Heart right ventricle (tissue), 16 donors: Measurements from ENCODE around the gene ARID4B. TPM values are rescaled to one million over a fixed set of nuclear protein-coding genes. Genes with fewer than 3 reads are reported as not detected.

Source experiments
- ATAC-seq, 8 donors: fragments of 200-7000 bp; cut with Tn5 transposase; one replicate each; pipeline ENCODE4 v1.9.1; 2020; ENCODE audit warnings: mild to moderate bottlenecking in 8 of 8, moderate library complexity in 8 of 8, moderate number of reproducible peaks in 1 of 8
- DNase-seq, 2 donors: peaks; one replicate each; pipeline ENCODE4 v3.0.0-alpha.2; 2020
- H3K27ac ChIP-seq, 10 donors: fragments of 200-600 bp; sonication (generic) in 2 of 10; one replicate each; pipeline versions ENCODE4 v1.5.0 to v1.8.0; 2020 to 2022; ENCODE audit warnings: mild to moderate bottlenecking in 3 of 10
- H3K27me3 ChIP-seq, 7 donors: fragments of 200-600 bp; one replicate each; pipeline ENCODE4 v1.8.0; 2021 to 2022; ENCODE audit warnings: mild to moderate bottlenecking in 2 of 7
- H3K36me3 ChIP-seq, 9 donors: fragments of 200-600 bp; sonication (generic) in 1 of 9; one replicate each; pipeline versions ENCODE4 v1.5.0 to v1.8.0; 2020 to 2022; ENCODE audit warnings: mild to moderate bottlenecking in 2 of 9
- H3K4me1 ChIP-seq, 9 donors: fragments of 200-600 bp; sonication (generic) in 1 of 9; one replicate each; pipeline versions ENCODE4 v1.5.0 to v1.8.0; 2020 to 2022; ENCODE audit warnings: mild to moderate bottlenecking in 4 of 9
- H3K4me3 ChIP-seq, 10 donors: fragments of 200-600 bp; sonication (generic) in 2 of 10; one replicate each; pipeline versions ENCODE4 v1.5.0 to v1.8.0; 2020 to 2022; ENCODE audit warnings: mild to moderate bottlenecking in 7 of 10, moderate library complexity in 2 of 10
- H3K9me3 ChIP-seq, 11 donors: fragments of 200-600 bp in 10 of 11; sonication (generic) in 2 of 11; one replicate each; pipeline versions ENCODE4 v1.5.0 to v1.8.0; 2013 to 2022; ENCODE audit warnings: mild to moderate bottlenecking in 2 of 11, control low read depth in 1 of 11, moderate library complexity in 1 of 11
- WGBS, 2 donors: extraction: QIAGEN DNeasy Blood & Tissue Kit; methylation state at CpG; one replicate each; pipeline ENCODE4 v1.1.7; 2013; ENCODE audit warnings: inconsistent platforms in 1 of 2; 5-methylcytosine and 5-hydroxymethylcytosine counted together
- intact Hi-C, 10 donors: fragments of 100-400 bp; cut with DNase I; formaldehyde crosslinking; loops; one replicate each; pipeline versions ENCODE4 v1.11.1 to v1.14.2; 2022
- long read RNA-seq, 3 donors: library from polyadenylated mRNA; unstranded; transcript quantifications; one replicate each; pipeline ENCODE4 v2.0.0, GENCODE V29; 2020 to 2021
- polyA plus RNA-seq, 2 donors: library from polyadenylated mRNA; stranded (reverse); fragments of 200-250 nt; gene quantifications; one replicate each; pipeline ENCODE4 v1.2.3, GENCODE V29; 2013
- total RNA-seq, 10 donors: library from RNA; stranded (reverse); fragmentation: NEBNext Ultra II Directional in 3 of 10; extraction: Animal tissue kit (Norgen Biotek cat#: 25700) in 3 of 10; gene quantifications; one replicate each; pipeline versions ENCODE4 v1.2.1 to v1.2.4, GENCODE V29; 2021 to 2023
- TF ChIP-seq, protein P1 (sequence below), 9 donors: fragments of 200-600 bp; sonication (generic) in 2 of 9; IDR thresholded peaks; one replicate each; pipeline versions ENCODE4 v1.5.0 to v1.8.0; 2021 to 2022; ENCODE audit warnings: antibody characterized with exemption in 9 of 9, mild to moderate bottlenecking in 5 of 9, moderate library complexity in 1 of 9
- donor health status: Arrhythmogenic right ventricular cardiomyopathy.
- donor health status: ischemic (EF 13 %, LVEDD 7.1; RV severe dilation, severe dysfunction).
- donor health status: healthy with polysubstance abuse.
- donor health status: DM: no; HTN: yes; CAD: no.
- donor health status: DM: no; HTN: no; CAD: no.
- donor health status: ischemic (EF 25% LVEDD 6.9; RV normal size, moderate dysfunction).
- donor health status: ischemic (EF 25% LVEDD 5.7; RV mildly dilated, moderate dysfunction).
- donor health status: healthy.
- donor health status: DM: yes; HTN: yes; CAD: no.
- donor health status: Ischemic cardiomyopathy.
- donor health status: ischemic (EF 35%, LVEDD 5.7; RV mildly dilated, moderate dysfunction).
- donor health status: nonischemic (EF 11% LVEDD 7.7; RV severe dilation, severe dysfunction).
- donor health status: DM: yes; HTN: yes; CAD: no.
- donor health status: PGD.
- donor health status: ischemic (EF 29% LVEDD 5.4; RV normal size, mild dysfunction).
- donor health status: nonischemic (EF 23%, LVEDD 6.1; RV moderate dilation, normal function).

The ARID4B gene, protein sequence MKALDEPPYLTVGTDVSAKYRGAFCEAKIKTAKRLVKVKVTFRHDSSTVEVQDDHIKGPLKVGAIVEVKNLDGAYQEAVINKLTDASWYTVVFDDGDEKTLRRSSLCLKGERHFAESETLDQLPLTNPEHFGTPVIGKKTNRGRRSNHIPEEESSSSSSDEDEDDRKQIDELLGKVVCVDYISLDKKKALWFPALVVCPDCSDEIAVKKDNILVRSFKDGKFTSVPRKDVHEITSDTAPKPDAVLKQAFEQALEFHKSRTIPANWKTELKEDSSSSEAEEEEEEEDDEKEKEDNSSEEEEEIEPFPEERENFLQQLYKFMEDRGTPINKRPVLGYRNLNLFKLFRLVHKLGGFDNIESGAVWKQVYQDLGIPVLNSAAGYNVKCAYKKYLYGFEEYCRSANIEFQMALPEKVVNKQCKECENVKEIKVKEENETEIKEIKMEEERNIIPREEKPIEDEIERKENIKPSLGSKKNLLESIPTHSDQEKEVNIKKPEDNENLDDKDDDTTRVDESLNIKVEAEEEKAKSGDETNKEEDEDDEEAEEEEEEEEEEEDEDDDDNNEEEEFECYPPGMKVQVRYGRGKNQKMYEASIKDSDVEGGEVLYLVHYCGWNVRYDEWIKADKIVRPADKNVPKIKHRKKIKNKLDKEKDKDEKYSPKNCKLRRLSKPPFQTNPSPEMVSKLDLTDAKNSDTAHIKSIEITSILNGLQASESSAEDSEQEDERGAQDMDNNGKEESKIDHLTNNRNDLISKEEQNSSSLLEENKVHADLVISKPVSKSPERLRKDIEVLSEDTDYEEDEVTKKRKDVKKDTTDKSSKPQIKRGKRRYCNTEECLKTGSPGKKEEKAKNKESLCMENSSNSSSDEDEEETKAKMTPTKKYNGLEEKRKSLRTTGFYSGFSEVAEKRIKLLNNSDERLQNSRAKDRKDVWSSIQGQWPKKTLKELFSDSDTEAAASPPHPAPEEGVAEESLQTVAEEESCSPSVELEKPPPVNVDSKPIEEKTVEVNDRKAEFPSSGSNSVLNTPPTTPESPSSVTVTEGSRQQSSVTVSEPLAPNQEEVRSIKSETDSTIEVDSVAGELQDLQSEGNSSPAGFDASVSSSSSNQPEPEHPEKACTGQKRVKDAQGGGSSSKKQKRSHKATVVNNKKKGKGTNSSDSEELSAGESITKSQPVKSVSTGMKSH (N-terminal part only)
- 10 to 100 TPM; 12.2 to 21.5 (median 15.5) TPM for total RNA-seq
- polyA plus RNA-seq: 10 to 100 TPM in 1 of 2 donors, 1 to 10 TPM in 1; 4.8 to 17.8 TPM
- long read RNA-seq, donor 1, partial matches to known transcripts: 18 of 25 reads
- long read RNA-seq, donor 1, other reads (novel, unspliced or antisense): 3 of 25 reads
- long read RNA-seq, donor 2, partial matches to known transcripts: 19 of 22 reads
- long read RNA-seq, donor 2, other reads (novel, unspliced or antisense): 2 of 22 reads
- long read RNA-seq, donor 3, partial matches to known transcripts: 23 of 24 reads
- long read RNA-seq, donor 3, other reads (novel, unspliced or antisense): 0 of 24 reads

DNA sequence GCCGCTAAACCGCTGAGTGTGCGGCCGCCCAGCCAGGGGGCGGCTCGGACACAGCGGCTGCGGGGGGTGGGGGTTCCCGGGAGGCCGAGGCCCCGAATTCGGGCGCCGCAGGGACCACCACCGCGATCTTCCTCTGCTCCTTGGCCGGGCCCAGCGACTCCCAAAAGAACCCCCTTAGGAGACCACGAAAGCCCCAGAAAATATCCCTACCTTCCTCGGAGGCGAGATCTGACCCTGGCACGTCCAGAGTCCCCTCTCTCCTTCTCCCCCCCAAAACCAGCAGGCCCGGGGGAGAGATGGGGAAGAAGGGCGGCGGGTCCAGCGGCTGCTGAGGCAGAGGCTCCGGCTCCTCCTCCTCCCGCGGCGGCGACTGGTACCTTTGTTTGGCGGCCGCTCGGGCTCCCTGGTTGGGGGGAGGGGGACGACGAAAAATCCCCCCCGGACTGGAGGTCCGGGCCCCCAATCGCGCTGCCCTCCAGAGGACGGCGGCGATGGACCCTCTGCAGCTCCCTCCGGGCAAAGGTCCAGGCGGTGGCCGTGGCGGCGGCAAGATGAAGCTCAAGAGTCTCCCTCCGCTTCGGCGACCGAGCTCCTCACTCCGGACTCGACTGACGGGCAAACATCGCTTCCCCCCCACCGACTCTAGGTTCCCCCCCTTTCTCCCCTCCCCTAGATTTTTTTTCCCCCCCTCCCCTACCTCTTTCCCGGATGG lies at the start of gene ARID4B:
TSS of gene ARID4B (minus strand) at position 621 of the 712 bp plus-strand sequence. CDS start 1,260 bp downstream, outside the sequence.
- TF ChIP-seq, protein P1, sequence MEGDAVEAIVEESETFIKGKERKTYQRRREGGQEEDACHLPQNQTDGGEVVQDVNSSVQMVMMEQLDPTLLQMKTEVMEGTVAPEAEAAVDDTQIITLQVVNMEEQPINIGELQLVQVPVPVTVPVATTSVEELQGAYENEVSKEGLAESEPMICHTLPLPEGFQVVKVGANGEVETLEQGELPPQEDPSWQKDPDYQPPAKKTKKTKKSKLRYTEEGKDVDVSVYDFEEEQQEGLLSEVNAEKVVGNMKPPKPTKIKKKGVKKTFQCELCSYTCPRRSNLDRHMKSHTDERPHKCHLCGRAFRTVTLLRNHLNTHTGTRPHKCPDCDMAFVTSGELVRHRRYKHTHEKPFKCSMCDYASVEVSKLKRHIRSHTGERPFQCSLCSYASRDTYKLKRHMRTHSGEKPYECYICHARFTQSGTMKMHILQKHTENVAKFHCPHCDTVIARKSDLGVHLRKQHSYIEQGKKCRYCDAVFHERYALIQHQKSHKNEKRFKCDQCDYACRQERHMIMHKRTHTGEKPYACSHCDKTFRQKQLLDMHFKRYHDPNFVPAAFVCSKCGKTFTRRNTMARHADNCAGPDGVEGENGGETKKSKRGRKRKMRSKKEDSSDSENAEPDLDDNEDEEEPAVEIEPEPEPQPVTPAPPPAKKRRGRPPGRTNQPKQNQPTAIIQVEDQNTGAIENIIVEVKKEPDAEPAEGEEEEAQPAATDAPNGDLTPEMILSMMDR (IDR thresholded peaks at IDR 0.05): no peak
- DNase-seq (peak in 1 of 2 donors; percentile 77), ATAC-seq (peak; percentile 1 to 38 (median 11))
- Histone ChIP-seq H3K4me3 (peak within 1 kb of the TSS; percentile 81 to 97 (median 94)), H3K36me3 (peaks cover 0 to 8% (median 0%) of the 10 kb centered on the region in 9 donors), H3K27me3 (no peaks in the 10 kb centered on the region), H3K9me3 (no peaks in the 10 kb centered on the region), H3K27ac (peak within 1 kb of the TSS; percentile 90 to 99 (median 96)), H3K4me1 (peaks cover 0 to 76% (median 68%) of the 10 kb centered on the region in 9 donors)
- intact Hi-C loops: loop anchor here in 8 of 10 donors (1.0 to 10.0 kb wide), 13 partner anchors 39 to 199 kb away; partner anchors contain the start of genes TBCE (in 5 of the 8), B3GALNT2 (in 2 of the 8) and TOMM20 (in 1 of the 8)
- 0 to 1% methylated on average over 47 to 57 of the region's 58 CpGs for WGBS, 2 donors

DNA sequence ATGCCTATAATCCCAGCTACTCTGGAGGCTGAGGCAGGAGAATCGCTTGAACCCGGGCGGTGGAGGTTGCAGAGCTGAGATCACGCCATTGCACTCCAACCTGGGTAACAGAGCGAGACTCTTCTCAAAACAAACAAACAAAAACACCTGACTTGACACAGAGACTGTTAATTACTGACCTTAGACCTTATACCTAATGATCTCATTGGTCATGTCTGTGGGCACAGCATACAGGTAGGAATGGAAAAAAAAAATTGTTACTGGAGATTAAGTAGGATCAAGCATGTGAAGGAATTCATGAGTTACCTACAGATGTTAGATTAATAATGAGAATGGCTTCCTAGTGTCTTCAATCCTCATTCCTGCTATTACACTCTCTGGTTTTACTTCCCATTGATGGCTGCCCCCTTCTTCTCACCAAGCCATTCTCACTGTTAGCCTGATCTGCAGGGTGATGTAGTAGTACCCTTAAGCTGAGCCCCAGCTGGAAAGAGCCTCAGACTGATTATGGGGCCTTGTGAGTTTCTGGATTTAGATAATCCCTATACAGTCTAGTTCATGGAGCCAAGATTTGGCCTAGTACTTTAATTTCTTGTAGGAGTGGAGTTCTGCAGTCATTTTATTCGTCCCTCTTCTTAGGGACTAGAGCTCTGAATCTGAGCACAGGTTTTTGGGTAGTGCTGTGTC lies 48.1 kb upstream of the ARID4B start:
- no peaks in the 10 kb centered on the region for H3K4me1 ChIP-seq
- H3K27me3 ChIP-seq: no peaks in the 10 kb centered on the region
- intact Hi-C loops: no loop called here
- no peak overlapping the region for H3K4me3 ChIP-seq
- TF ChIP-seq, protein P1 (IDR thresholded peaks at IDR 0.05): no peak
- no peaks in the 10 kb centered on the region for H3K9me3 ChIP-seq
- H3K36me3 ChIP-seq: peaks cover 0 to 52% (median 0%) of the 10 kb centered on the region in 9 donors
- DNase-seq (no peak), ATAC-seq (no peak)
- 97 to 98% methylated on average over 6 of the region's 6 CpGs for WGBS, 2 donors
- no peak overlapping the region for H3K27ac ChIP-seq

DNA sequence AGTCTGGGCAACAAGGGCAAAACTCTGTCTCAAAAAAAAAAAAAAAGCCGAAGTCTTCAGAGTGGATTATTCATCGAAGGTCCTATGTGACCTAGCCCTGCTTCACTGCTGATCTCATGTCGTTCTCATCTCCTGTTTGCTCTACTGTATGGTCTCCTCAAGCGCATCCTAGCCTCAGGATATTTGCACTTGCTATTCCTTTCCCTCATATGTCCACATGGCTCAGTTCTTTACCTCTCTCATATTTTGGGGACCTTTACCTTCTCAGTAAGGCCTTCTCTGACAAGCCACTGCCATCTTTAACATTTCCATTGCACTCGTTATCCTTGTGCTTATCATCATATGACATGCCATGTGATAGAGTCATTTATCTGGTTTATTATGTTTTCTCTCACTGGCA lies 41.8 kb upstream of the ARID4B start:
- Histone ChIP-seq H3K9me3 (no peaks in the 10 kb centered on the region), H3K27me3 (no peaks in the 10 kb centered on the region), H3K4me3 (no peak overlapping the region), H3K36me3 (peaks cover 0 to 14% (median 0%) of the 10 kb centered on the region in 9 donors), H3K4me1 (peaks cover 0 to 18% (median 9%) of the 10 kb centered on the region in 9 donors), H3K27ac (no peak overlapping the region)
- TF ChIP-seq, protein P1 (IDR thresholded peaks at IDR 0.05): no peak
- DNase-seq: no peak
- no peak for ATAC-seq
- intact Hi-C loops: loop anchor here in 2 of 10 donors (5.0 kb wide), 1 partner anchor 43 kb away; the partner anchor contains the start of genes ARID4B (in 2 of the 2) and GGPS1 (in 2 of the 2)
- 89 to 92% methylated on average over 5 of the region's 5 CpGs for WGBS, 2 donors
